Kasumi-1 (cell line): ENCODE results near the gene CASD1.

Experiments
- DNase-seq, 2 experiments: peaks; one replicate each; lab custom pipeline; 2025; lab: John Stamatoyannopoulos, UW

CASD1 gene

DNA sequence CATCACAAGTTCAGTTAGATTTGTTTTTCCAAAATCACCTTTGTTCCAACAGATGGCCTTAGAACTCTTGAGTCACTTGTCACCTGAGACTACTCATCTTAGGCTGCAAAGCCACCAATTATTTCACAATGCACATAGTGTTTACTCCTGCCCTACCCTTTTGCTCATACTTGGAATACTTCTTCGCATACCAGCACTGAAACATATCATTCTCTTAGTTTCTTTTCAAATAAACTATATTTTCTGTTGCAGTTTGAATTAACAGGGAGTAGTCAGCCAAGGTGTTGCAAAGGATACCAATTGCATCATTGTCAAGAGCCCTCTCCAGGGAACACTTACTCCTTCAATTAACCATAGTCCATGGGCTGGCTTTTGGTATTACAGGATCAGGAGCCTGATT, 71.0 kb downstream of the CASD1 start:
- no peak for DNase-seq

DNA sequence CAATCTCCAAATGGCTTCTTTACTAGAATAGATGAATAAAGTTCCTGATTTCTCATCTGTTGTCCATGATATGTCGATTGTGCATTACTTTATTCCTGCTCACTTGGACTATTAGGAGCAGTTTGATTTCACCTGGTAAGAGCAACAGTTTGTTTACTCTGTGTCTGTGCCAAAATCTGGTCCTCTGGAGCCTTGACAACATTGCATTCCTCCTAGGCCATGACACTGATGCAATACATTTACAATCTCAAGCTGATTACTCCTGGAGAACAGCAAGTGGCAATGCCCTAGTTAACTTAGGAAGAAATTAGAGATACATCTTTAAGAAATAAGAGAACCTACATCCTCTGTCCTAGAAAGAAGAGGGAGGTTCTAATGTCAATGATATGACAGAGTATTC, 74.5 kb downstream of the CASD1 start:
- DNase-seq: no peak

DNA sequence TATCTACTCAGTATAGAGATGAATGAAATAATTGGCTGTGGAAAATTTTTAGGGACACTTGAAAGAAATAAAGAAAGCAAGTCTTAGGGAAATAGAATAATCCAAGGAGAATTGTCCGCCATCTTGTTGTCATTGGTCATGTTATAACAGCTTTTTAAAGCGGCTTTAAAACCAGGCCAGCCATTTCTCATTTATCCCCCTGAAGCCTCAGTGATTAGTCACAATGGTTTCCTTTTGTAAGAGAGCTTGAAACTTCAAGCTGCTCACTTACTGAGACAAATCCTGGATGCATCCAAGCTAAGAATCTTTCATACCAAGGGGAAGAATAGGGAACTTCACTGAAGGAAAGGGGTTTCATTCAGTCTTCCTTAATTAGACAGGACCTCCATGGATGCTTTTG, 78.5 kb downstream of the CASD1 start:
- no peak for DNase-seq

DNA sequence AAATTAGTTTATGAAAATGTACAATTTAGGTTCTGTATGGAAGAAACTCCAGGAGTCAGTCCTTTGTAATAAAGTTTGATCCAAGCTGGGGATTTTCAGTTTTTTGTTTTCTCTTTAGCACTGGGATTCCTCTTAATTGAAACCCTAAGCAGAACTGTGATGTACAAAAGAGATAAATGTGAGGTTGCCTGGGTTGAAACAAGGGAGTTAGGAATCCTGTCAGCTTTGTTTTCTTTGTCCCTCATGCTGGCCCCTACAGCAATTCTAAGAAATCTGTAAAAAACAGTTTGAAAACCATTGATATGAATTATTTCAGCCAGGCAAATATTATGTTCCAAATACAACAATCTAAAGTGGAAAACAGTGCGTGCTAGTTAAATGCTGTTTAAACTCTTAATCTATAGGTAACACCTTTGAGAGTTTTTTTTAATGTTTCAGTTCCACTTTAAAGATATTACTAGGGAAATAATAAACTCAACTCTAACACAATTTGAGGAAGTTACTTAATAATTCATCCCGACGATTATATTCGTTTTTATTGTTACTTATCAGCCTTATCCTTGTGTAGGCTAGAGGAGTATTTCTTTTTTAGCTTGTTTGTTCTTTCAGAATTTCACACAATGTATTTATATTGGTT, 81.0 kb downstream of the CASD1 start:
- DNase-seq: no peak

DNA sequence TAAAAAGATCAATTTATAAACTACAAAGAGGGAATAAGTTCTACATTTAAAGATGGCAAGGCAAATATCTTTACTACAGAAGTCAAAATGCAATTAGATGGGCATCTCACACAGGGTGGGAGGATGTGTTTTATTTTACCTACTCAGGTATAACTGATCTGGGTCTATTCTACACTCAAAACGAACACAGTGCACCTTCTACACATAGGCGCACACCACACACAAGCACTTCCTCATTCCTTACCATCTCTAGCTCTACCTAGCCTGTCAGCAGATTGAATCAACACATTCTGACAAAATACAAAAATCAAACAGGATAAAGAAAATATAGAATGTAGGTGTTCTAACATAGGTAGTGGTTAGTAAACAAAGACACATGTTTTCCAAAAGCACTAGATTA, 81.6 kb downstream of the CASD1 start:
- DNase-seq: peak in 1 of 2 experiments; percentile 8

DNA sequence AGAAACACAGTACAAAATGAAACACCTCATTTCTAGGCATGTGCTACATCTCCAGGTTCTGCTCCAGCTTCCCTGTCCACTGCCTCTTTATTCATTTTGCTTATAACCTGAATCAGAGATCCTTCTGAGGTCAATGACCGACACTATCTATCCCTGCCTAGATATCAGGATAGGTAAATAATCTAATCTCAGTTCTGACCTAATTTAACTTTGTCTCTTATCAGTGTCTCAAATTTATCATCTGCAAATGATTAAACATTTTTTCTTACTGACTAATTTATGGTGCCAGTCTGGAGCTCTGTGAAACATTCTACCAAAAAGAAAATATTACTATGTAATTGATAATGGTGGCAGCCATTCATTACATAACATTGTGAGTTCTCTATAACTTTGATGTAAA, 85.3 kb downstream of the CASD1 start:
- no peak for DNase-seq

DNA sequence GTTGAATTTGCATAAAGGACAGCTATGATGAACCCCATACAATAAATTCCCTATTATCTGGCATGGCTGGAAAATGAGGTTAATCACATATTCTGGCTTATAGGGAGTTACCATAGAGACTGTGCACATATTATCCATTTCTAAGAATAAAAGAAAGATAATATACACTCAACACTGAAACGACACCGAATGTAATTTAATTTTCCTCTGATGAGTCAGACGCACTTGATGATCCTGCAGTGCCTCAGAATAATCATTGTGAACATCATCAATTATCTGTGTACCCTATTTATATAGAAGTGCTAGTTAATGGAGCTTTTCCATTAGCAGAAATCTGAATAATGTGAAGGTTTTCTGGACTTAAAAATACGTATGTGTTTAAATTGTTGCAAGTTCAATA, 86.1 kb downstream of the CASD1 start:
- no peak for DNase-seq

DNA sequence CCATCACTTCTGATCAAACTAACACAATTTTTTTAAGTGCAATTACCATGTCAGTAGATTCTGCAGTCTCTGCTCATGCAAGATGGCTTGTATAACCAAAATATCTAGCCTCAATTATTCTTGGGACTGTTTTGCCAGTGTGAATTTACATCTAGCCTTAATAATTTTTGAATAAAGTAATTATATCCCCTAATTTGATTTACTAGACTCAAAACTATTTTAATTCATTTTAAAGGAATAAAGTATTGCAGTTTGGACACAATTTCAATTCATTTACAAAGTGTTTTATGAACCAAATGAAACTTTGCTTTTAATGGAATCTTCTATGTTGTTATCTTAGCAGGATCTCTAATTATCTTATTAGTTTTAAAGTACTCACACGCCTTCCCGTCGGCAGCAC, 90.7 kb downstream of the CASD1 start:
- no peak for DNase-seq

DNA sequence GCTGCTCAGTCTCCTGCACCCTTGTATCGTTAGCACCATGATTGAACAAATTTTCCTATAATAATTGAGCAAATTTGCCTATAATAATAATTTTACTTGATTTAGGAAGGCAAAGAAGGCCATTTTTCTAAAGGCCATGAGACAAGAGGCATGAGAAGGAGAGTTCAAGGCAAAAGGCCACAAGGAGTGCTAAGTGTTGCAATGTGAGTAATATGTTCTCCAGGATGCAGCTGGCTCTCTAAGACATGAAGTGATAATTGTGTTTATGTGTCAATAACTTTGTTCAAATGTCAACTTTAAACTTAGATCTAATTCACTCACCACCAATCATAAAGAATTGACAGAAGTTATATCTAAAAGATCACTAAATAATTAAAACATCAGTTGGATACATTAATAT, 92.6 kb downstream of the CASD1 start:
- no peak for DNase-seq

DNA sequence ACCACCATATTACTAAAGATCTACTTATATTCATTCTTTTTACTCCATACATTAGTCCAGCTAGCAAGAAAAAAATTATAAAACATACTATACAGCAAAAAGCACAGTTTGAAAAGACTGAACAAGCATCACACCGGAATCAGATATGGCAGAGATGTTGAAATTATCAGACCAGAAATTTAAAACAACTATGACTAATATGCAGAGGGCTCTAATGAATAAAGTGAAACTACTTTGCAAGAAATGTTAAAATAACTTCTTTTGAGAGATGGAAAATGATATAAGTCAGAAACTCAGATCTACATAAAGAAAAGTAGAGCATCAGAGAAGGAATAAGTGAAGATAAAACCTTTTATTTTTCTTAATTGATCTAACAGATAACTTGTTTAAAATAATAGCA, 95.4 kb downstream of the CASD1 start:
- no peak for DNase-seq
